NOMO-1 treated with DMSO at 0.1 percent for 48 hours (cell line): ENCODE measurements around the gene CA6.
A peak's percentile ranks its signal among the peaks of the same experiment; 100 is the strongest.
"Not testable (repeated sequence)": the region's sequence is repeated elsewhere in the genome, so short reads cannot be mapped to it uniquely, and the experiment has no call there.

Source experiments
- DNase-seq: peaks from one replicate; lab custom pipeline; 2025; ENCODE audit not compliant: unreplicated experiment; lab: John Stamatoyannopoulos, UW

CA6 gene

DNA sequence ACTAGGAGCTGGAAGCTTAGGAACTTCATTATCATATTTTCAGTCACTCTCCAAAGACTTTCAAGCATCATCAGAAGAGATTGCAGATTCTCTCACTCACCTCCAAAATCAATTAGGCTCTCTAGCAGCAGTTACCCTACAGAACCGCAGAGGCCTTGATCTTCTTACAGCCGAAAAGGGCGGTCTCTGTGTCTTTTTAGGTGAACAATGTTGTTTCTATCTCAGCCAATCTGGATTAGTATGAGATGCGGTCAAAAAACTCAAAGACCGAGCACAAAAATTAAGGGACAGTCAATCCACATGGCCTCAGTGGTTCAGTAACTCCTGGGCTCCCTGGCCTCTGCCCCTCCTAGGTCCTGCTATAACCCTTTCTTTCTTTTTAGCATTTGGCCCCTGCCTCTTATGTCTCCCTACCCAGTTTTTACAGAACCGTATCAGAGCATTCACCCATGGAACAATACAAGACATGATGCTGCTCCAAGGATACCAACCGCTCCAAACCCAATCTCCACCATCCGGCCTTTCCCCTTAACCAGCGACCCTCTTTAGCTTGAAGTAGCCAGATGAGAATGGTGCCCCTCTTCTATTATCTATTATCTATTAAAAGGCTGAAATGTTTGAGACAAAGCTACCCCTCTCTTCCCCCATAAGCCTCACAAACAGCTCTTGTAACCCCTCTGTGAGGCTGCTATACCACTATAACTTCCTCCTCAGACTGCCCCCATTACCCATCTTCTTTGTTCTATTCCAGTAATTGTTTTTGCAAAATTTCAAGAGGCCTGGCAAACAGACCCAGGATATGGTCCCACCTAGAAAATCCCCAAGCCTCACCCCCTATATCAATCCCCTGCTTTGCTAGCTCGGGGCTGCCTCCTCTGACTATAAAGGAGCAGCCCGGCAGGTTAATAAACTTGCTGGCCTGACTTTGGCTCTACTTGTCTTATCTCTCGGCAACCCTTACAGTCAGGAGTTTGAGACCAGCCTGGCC, 18.7 kb upstream of the CA6 start:
- DNase-seq = no peak

DNA sequence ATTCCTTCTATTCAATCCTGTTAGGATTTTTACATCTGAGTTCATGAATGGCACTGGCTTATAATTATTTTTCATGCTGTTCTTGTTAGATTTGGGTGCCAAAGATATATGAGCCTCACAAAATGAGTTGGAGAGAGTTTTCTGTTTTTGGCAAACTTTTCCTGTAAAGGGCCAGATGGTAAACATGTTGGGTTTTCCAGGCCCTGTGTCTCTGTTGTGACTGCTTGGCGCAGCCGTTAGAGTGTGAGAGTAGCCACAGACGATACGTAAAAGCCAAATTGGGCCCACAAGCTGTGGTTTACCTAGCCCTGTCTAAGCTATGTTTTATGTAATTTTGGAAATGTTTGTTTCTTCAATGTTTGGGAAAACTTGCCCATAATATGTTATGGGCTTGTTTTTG, 15.6 kb upstream of the CA6 start:
- DNase-seq = no peak

DNA sequence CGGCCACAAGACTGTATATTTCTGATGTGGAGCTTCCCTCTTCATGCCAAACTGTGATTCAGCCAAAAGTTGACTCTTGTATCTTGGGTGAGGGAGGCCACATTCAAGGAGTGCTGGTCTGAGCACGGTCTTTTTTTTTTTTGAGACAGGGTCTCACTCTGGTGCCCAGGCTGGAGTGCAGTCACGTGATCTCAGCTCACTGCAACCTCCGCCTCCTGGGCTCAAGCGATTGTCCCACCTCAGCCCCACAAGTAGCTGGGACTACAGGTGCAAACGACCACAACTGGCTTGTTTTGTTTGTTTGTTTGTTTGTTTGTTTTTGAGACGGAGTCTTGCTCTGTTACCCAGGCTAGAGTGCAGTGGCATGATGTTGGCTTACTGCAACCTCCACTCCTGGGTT, 8.6 kb upstream of the CA6 start:
- DNase-seq = not testable (repeated sequence)

DNA sequence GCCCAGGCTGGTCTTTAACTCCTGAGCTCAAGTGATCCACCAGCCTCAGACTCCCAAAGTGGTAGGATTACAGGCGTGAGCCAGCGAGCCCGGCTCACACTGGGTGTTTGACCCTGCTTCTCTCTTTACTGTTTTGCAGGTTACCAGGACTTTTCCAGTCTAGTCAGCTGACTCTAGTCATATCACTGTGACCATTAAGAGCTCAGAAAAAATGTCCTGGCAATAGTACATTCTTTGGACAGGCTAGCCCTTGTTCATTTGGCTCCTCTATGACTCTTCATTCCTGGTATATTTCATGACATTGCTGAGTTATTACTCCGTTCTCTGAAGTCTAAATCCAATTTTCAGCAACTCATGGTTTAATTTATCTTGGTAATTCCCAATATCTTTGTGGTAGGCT, 8.0 kb upstream of the CA6 start:
- no peak for DNase-seq

DNA sequence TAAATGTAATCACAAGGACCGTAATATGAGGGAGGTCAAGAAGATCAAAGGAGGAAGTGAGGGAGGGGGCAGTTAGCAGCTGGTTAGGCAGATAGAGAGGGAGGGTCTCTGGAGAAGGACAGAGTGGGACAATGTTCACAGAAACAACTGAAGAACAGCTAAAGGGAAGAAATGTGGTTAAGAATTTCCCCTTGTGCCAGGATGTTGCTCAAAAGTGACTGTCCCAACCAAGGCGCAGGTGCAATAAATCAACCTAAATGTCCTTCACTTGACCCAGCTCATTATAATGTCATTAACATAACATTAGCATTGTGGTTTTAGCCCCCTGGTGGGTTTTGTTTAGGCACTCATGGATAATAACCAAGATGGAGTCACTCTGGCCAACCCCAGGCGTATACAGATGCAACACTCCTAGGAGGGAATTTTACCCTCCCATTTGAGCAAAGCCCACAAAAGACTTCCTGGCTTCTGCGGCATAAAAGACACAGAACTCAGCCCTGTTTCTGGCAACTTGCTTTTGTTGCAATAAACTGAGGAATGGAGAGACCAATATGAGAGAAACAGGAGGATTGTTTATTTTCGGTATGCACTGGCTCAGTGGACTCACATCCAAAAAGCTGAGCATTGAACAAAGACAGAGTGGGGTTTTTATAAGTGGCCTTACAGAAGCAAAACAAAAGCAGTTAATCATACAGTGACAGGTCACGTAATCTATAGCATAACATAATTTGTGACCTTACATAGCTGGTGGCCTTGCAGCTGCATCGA, 7.3 kb upstream of the CA6 start:
- peak; percentile 78 for DNase-seq

DNA sequence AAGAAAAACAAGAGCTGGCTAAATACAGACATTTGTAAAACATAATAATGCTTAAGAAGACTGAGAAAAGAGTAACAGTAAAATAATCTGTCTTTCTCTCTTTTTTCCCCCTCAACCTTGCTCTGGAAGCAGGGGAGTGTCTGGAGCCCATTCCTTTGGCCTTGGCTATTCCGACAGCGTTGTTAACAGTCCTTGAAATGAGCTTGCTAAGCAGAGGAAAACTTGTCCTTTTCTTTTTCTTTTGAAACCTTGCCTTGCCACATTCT, 6.7 kb upstream of the CA6 start:
- DNase-seq = no peak

DNA sequence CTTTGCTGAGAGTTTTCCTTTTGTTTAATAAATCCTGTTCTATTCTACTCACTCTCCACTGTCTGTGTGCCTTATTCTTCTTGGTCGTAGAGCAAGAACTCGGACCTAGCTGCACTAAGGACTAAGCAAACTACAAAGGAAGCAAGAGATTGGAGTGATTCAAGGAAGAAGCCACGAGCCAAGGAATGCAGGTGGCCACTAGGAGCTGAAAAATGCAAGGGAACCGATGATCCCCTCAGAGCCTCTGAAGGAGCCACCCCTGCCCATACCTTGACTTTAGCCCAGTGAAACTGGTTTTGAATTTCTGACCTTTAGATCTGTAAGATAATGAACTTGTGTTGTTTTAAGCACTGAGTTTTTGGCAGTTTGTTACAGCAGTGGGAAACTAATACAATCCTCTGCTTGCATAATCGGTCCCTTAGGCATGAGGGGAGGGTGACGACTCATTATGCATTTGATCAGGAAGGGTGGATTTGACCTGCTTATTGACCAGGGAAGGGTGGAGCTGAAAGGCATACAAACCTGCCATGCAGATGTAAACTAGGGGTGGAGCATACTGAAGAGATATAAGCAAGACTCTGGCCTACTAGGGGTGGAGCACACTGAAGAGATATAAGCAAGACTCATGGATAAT, 6.2 kb upstream of the CA6 start:
- no peak for DNase-seq

DNA sequence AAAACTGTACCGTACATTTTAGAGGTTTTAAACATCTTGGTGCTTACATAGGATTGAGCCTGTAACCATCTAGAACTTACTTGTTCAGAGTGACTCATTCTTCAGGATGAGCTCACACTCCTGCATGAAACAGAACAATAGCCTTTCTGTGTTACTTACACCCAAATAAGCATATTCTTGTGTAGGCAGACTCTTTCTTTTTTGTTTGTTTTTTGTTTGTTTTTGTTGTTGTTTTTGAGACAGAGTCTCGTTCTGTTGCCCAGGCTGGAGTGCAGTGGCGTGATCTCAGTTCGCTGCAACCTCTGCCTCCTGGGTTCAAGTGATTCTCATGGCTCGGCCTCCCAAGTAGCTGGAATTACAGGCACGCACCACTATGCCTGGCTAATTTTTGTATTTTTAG, 3.8 kb upstream of the CA6 start:
- no peak for DNase-seq

DNA sequence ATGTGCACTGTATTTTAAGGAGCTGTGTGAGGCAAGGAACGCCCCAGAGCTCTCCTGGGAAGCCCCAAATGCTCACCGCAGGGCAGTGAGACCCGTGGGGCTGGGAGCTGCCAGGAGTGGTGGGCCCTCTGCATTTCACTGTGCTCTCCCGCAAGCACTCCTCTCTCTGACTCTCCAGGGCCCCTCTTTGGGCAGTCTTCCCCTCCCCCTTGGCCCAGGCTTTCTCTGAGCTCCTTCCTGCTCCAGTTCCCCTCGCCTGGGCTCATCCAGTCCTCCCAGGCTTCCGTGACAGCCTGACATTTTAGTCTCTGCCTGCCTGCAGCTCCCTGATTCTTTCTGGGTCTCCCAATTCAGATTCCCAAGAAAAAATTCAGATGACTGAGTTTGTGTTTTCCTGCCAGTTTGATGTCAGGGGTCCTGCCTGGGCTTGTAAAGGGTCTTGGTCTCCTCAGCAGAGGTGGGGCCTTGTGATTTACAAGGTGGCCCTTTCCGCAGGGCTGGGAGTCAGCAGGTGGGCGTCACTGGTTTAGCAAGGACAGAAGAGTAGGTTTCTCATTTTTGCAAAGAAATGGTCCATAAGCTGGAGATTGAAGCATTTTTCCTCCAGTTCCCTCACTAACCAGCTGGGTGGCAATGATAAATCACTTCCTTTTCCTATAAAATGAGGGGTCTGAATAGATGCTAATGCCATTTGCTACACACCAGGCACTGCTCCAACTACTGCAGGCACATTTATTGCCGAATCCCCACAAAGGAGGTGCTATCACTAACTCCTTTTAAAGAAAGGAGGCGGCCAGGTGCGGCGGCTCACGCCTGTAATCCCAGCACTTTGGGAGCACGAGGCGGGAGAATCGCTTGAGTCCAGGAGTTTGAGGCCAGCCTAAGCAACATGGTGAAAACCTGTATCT, 1.9 kb upstream of the CA6 start:
- DNase-seq = no peak

DNA sequence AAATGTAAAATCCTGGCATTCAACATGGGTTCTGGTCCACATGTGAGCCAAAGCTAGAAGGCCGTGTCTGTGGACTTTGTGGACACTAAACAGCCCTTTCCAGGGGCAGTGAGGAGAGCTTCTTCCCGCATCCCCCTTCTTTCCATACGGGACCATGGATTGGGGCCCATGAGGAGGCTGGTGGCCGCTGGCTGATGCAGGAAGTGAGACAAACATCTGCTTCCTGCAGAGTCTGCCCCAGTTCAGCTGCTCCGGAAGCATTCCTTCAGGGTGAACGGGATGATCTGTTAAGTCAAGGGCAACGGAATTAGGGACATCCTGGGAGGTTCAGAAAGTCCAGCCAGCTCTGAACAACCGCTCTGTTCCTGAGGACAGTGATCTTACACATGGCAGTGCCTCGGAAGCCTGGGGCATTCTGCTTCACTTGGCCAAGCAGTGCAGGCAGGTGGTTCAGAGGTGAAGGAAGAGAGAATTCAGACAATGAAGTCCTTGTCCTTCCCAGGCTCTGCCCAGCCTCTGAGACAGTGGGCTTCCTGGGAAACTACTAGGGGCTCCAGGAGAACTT, 1.5 kb downstream of the CA6 start:
- no peak for DNase-seq

DNA sequence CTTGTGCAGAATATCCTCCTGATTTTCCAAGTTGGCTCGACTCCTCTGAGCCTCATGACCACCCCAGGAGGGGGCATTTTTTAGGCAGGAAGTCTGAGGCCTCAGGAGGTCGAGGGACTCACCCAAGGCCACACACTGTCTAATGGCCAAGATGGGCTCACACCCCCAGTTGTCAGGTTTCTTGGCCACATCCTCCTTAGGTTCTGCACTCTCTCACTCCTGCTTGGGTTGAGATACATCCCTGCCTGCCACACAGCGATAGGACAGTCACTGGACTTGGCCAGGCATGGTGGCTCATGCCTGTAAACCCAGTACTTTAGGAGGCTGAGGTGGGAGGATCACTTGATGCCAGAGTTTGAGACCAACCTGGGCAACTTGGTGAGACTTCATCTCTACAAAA, 4.6 kb downstream of the CA6 start:
- no peak for DNase-seq

DNA sequence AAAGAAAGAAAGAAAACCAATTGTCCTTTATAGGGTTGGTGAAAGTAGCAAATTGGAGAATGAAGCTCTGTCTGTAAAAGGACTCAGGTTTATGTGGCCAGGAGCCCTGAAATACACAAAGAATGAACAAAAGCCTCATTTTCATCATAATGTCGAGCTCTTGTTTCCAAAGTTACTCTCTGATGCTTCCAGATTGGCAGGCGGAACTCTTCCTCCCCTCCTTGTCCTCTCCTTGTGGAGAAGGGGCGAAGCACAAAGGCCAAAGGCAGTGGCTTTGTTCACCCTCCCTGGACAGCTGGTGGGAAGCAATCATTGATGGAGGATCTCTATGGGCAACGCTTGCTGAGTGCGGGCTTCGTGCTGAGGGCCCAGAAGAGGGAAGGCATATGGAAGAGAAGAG, 5.6 kb downstream of the CA6 start:
- DNase-seq = no peak

DNA sequence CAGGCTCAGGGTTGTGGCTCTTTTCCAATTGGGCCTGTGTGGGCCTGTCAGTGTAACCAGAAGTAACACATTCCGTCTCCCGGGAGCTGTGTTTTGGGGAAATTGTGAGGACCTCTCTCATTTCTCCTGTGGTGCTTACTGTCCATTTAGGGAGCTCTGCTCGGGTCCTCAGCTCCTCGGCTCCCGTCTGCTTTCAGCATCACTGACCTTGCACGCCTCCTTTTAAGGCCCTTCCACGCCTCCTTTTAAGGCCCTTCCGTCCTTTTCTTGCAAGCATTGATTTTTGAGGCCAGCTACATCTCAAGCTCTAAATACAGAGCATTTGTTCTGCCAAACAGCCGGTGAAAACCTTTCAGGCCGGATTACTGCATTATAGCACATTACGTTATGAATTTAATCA, 9.7 kb downstream of the CA6 start:
- DNase-seq = no peak

DNA sequence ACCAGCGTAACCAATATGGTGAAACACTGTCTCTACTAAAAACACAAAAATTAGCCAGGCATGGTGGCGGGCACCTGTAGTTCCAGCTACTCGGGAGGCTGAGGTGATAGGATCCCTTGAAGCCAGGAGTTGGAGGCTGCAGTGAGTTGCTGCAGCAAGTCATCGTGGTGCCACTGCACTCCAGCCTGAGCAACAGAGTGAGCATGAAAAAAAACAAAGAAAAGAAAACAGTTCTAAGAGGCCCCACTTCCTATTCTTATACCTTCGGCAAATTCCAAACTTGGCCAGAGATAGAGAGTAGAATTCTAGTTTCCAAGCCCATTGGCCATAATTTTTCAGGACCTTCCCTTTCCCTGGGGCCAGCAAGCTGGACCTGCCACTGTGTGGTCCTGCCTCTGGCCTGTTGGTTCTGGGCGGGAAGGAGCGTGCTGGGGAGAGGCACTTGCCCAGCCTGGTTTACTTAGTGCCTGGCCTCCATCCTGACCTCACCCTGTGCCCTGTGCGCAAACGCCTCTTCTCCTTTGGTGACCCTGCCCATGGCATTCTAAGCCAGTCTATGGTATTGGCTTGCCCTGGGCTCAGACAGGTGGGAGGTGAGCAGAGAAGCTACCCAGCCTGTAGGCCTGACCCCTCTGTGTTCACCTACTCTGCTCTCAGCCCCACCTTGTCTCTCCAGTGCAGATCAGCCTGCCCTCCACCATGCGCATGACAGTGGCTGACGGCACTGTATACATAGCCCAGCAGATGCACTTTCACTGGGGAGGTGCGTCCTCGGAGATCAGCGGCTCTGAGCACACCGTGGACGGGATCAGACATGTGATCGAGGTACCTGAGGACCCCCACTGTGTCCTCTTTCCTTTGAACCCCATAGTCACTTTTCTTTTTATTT, 11.0 kb downstream of the CA6 start:
- DNase-seq = no peak

DNA sequence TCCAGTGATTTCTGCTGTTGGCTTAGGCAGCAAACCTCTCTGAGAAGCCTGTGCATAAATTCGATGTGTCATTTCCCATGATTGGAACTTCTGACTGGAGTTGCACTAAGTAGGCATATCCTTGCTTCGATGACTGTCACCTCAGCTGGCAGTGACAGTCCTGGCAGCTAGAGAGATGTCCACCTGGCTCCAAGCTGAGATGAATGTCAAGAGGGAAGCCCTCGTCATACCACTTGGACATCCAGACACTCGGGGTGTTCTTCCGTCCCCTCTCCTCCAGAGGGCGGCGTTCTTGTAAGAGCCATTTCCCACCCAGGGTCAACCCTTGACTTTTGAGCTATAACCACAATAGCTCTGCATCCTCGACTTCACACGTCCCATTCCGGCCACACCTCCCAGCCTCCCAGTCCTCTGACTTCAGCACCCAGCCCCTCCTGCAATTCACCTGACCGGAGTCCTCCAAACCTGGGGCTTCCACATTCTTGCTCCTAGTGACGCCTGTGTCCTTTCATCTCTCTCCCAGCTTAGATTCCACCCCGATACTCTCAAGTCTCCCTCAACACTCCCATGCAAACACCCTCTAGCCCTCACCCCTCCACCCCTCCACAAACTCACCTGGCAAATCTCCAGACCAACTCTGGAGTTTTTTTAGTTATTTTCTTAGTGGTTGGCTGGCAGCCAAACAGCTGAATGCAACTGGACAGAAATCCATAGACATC, 17.3 kb downstream of the CA6 start:
- DNase-seq = peak; percentile 39

DNA sequence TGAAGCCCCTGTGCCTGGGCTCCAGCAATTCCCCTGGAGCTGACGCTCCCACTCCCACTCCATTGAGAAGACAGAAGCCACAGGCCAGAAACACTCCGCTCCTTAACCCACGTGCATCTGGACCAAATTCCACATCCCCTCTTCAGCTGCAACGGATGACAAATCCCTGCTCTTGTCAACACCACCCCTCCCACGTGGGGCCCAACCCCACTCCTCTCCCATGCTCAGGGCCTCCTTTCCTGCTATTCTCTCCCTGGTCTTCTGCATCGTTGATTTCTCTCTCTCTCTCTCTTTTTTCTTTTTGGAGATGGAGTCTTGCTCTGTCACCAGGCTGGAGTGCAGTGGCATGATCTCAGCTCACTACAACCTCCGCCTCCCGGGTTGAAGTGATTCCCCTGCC, 18.3 kb downstream of the CA6 start:
- DNase-seq = no peak

DNA sequence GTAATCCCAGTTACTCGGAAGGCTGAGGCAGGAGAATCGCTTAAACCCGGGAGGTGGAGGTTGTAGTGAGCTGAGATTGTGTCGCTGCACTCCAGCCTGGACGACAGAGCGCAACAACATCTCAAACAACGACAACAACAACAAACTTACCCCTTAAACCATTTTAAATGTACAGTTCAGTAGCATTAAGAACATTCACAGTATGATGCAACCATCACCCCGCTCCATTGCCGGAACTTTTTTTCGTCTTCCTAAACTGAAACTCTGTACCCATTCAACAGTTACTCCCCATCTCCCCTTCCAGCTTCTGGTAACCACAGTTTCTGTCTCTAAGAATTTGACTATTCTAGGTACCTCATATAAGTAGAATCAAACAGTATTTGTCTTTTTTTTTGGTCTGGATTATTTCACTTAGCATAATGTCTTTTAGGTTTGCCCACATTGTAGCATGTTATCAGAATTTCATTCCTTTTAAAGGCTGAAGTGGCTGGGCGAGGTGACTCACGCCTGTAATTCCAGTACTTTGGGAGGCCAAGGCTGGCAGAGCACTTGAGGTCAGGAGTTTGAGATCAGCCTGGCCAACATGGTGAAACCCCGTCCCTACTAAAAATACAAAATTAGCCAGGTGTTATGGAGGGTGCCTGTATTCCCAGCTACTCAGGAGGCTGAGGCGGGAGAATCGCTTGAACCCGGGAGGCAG, 19.6 kb downstream of the CA6 start:
- DNase-seq = no peak

DNA sequence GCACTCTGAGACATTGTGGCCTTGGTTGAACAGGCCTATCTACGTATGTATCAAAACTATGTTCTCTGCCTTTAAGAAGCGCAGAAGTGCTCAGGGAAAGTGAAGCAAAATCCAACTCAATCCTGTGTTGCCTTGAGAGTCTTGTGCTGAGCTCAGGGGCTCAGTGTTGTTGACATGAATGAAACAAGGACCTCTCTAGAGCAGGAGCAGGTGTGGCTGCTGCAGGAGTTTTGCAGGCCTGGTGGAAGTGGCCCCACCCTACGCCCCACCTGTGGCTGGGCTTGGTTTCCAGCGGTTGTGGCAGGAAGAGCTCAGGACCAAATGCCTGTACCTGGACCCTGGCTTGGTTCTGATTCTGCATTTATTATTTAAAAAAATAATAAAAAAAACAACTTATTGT, 20.9 kb downstream of the CA6 start:
- DNase-seq = no peak
